OCI-LY3 (cell line): ENCODE results near the gene ABCG4.

Experiments used
- H2AFZ ChIP-seq: fragments of 200-600, 300-600 bp; shearing (Covaris generic); 2 replicates; pipeline ENCODE4 v1.6.0; 2014; ENCODE audit warnings: antibody characterized with exemption, low read depth, low read length
- H3K27ac ChIP-seq: fragments of 200-600, 300-600 bp; sonication (generic); 2 replicates; pipeline ENCODE4 v1.5.1; 2014; ENCODE audit warnings: mild to moderate bottlenecking, low read length, moderate library complexity, mixed read lengths
- H3K27me3 ChIP-seq: fragments of 200-600, 300-600 bp; sonication (generic); 2 replicates; pipeline ENCODE4 v1.6.1; 2014; ENCODE audit warnings: low read depth, low read length, mixed read lengths
- H3K36me3 ChIP-seq: fragments of 200-600, 300-600 bp; sonication (generic); replicated peaks from 2 replicates; pipeline ENCODE3; 2014; ENCODE audit warnings: low read depth, low read length, mixed read lengths
- H3K4me1 ChIP-seq: fragments of 300-600, 200-600 bp; sonication (generic); 2 replicates; pipeline ENCODE4 v1.6.1; 2014; ENCODE audit warnings: low read length, mixed read lengths
- H3K4me2 ChIP-seq: fragments of 200-600, 300-600 bp; sonication (generic); 2 replicates; pipeline ENCODE4 v1.6.1; 2014; ENCODE audit warnings: low read length, mixed read lengths
- H3K4me3 ChIP-seq: fragments of 300-600, 200-600 bp; sonication (generic); 2 replicates; pipeline ENCODE4 v1.5.1; 2014; ENCODE audit warnings: antibody characterized with exemption, mild to moderate bottlenecking, low read length, moderate library complexity
- H3K79me2 ChIP-seq: fragments of 300-600, 200-600 bp; shearing (Covaris generic); 2 replicates; pipeline ENCODE4 v1.6.1; 2014; ENCODE audit warnings: mild to moderate bottlenecking, low read length, mixed read lengths
- H3K9ac ChIP-seq: fragments of 300-600, 200-600 bp; shearing (Covaris generic); 2 replicates; pipeline ENCODE4 v1.6.0; 2014; ENCODE audit warnings: mild to moderate bottlenecking, low read length, moderate library complexity
- H3K9me3 ChIP-seq: fragments of 200-600, 300-600 bp; shearing (Covaris generic); 2 replicates; pipeline ENCODE4 v1.6.1; 2014; ENCODE audit warnings: low read length, mixed read lengths; ENCODE audit not compliant: insufficient read depth
- H4K20me1 ChIP-seq: fragments of 200-600, 300-600 bp; sonication (generic); 2 replicates; pipeline ENCODE4 v1.6.1; 2016; ENCODE audit warnings: low read length, mixed read lengths; ENCODE audit not compliant: insufficient read depth
- CTCF ChIP-seq: fragments of 200-600, 300-600 bp; sonication (generic); IDR thresholded peaks from 2 replicates; pipeline ENCODE4 v1.5.1; 2014; ENCODE audit warnings: antibody characterized with exemption, low read length, low read depth
- EZH2phosphoT487 ChIP-seq: fragments of 200-600 bp; shearing (Covaris generic); IDR thresholded peaks from 2 replicates; pipeline ENCODE4 v1.6.1; 2018; ENCODE audit warnings: antibody characterized with exemption, mixed run types, low read depth

ABCG4 gene

GRCh38 chr11:119145551-119145950, 3.3 kb upstream of the ABCG4 start:
- TF ChIP-seq CTCF (no peak), EZH2phosphoT487 (no peak)
- Histone ChIP-seq H3K4me1 (peaks cover 17% of the 10 kb centered on the region), H3K27me3 (peaks cover 17% of the 10 kb centered on the region), H2AFZ (no peak overlapping the region), H3K27ac (no peak overlapping the region), H3K9ac (no peak overlapping the region), H3K9me3 (no peaks in the 10 kb centered on the region), H3K79me2 (no peaks in the 10 kb centered on the region), H3K4me2 (no peak overlapping the region), H4K20me1 (no peaks in the 10 kb centered on the region), H3K4me3 (no peak overlapping the region), H3K36me3 (no peaks in the 10 kb centered on the region)

GRCh38 chr11:119147604-119148333, 1.1 kb upstream of the ABCG4 start:
- H3K4me1 ChIP-seq: peaks cover 25% of the 10 kb centered on the region
- H3K27me3 ChIP-seq: peaks cover 17% of the 10 kb centered on the region

GRCh38 chr11:119148720-119149017, 183 bp upstream of the ABCG4 start:
- H4K20me1 ChIP-seq: no peaks in the 10 kb centered on the region
- no peaks in the 10 kb centered on the region for H3K9me3 ChIP-seq
- peaks cover 25% of the 10 kb centered on the region for H3K4me1 ChIP-seq
- H2AFZ ChIP-seq: peak overlapping the region; percentile 55
- H3K9ac ChIP-seq: peak overlapping the region; percentile 47; the same call in 1 of the 2 replicates
- H3K79me2 ChIP-seq: no peaks in the 10 kb centered on the region
- no peak for TF ChIP-seq EZH2phosphoT487
- H3K4me3 ChIP-seq: peak overlapping the region; percentile 80
- peak overlapping the region; percentile 91 for H3K4me2 ChIP-seq
- H3K27ac ChIP-seq: no peak overlapping the region
- no peaks in the 10 kb centered on the region for H3K36me3 ChIP-seq
- peaks cover 15% of the 10 kb centered on the region for H3K27me3 ChIP-seq

More at GRCh38 chr11:119147604-119148333, 1.1 kb upstream of the ABCG4 start:
- Histone ChIP-seq H2AFZ (0 out of 2 replicates have a peak overlapping the region, but pooled peaks have one; percentile 55), H3K79me2 (no peaks in the 10 kb centered on the region), H4K20me1 (no peaks in the 10 kb centered on the region), H3K4me3 (peak overlapping the region; percentile 80), H3K36me3 (no peaks in the 10 kb centered on the region), H3K27ac (no peak overlapping the region), H3K9ac (no peak overlapping the region), H3K9me3 (no peaks in the 10 kb centered on the region), H3K4me2 (peak overlapping the region; percentile 91)
- TF ChIP-seq CTCF (no peak), EZH2phosphoT487 (no peak)

- Histone ChIP-seq H3K27ac (no peak overlapping the region), H3K79me2 (no peaks in the 10 kb centered on the region), H4K20me1 (no peaks in the 10 kb centered on the region), H3K9ac (peak overlapping the region; percentile 47; the same call in 1 of the 2 replicates), H3K36me3 (no peaks in the 10 kb centered on the region), H2AFZ (peak overlapping the region; percentile 76; the same call in 1 of the 2 replicates), H3K4me2 (peak overlapping the region; percentile 91), H3K27me3 (peaks cover 21% of the 10 kb centered on the region), H3K9me3 (no peaks in the 10 kb centered on the region), H3K4me3 (peak overlapping the region; percentile 80), H3K4me1 (peaks cover 25% of the 10 kb centered on the region)
- TF ChIP-seq CTCF (no peak), EZH2phosphoT487 (no peak)
Observed at GRCh38 chr11:119149786-119150275, 979 bp downstream of the ABCG4 start.
